ENCODE data around the gene TUBB6.

The TUBB6 gene

DNA sequence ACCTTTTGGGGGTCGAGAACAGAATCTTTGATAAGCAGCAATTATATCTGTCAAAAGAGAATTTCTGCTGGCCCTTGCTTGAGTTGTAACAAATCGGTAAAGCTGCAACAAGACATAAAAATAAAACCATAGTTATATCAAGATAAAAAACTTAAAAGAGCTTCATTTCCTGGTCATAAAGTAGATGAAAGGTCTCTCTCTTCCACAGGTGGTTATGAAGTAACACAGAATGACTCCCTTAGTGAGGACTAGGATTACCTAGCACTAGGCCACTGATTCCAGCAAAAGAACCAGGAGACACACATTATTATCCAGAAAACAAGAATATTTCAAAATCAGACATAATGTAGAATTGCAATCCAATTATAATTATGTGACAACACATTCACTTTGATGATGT, 63.5 kb downstream of the TUBB6 start:
- Histone ChIP-seq H3K36me3 (ENCODE audit: insufficient read depth) (no peaks in the 10 kb centered on the region; the same call in 1 of the 2 replicates), H3K79me2 (ENCODE audit: insufficient read depth, low read depth) (peaks cover 75% of the 10 kb centered on the region), H3K9ac (no peak overlapping the region), H2AFZ (ENCODE audit: low read depth) (no peak overlapping the region), H3K4me2 (no peak overlapping the region), H3K4me1 (ENCODE audit: low read depth, poor library complexity, severe bottlenecking) (peaks cover 20% of the 10 kb centered on the region), H3K27me3 (ENCODE audit: insufficient read depth, low read depth) (no peaks in the 10 kb centered on the region), H3K27ac (no peak overlapping the region), H4K20me1 (ENCODE audit: insufficient read depth) (no peaks in the 10 kb centered on the region; the same call in 1 of the 2 replicates), H3K4me3 (IDR thresholded peaks at IDR 0.05; ENCODE audit: insufficient read depth, low read depth, low read length) (no peak overlapping the region)
- no peak for TF ChIP-seq CTCF (conservative IDR thresholded peaks at IDR 0.05; ENCODE audit: low read depth, low read length)

GRCh38 chr18:12372406-12372805, 64.4 kb downstream of the TUBB6 start:
- Histone ChIP-seq H3K4me1 (ENCODE audit: low read depth, poor library complexity, severe bottlenecking) (peaks cover 20% of the 10 kb centered on the region), H3K36me3 (ENCODE audit: insufficient read depth) (no peaks in the 10 kb centered on the region), H3K4me2 (no peak overlapping the region), H3K27me3 (ENCODE audit: insufficient read depth, low read depth) (no peaks in the 10 kb centered on the region), H3K4me3 (IDR thresholded peaks at IDR 0.05; ENCODE audit: insufficient read depth, low read depth, low read length) (no peak overlapping the region), H2AFZ (ENCODE audit: low read depth) (no peak overlapping the region), H3K79me2 (ENCODE audit: insufficient read depth, low read depth) (peaks cover 75% of the 10 kb centered on the region), H3K9ac (no peak overlapping the region), H3K27ac (no peak overlapping the region), H4K20me1 (ENCODE audit: insufficient read depth) (no peaks in the 10 kb centered on the region; the same call in 1 of the 2 replicates)
- no peak for TF ChIP-seq CTCF (conservative IDR thresholded peaks at IDR 0.05; ENCODE audit: low read depth, low read length)

- Histone ChIP-seq H4K20me1 (ENCODE audit: insufficient read depth) (no peaks in the 10 kb centered on the region; the same call in 1 of the 2 replicates), H3K27ac (no peak overlapping the region)
These were observed 65.2 kb downstream of the TUBB6 start for GRCh38 chr18:12373116-12373770.

GRCh38 chr18:12373771-12374116, 65.7 kb downstream of the TUBB6 start:
- peaks cover 20% of the 10 kb centered on the region for H3K4me1 ChIP-seq (ENCODE audit: low read depth, poor library complexity, severe bottlenecking)
- no peak overlapping the region for H3K4me3 ChIP-seq (IDR thresholded peaks at IDR 0.05; ENCODE audit: insufficient read depth, low read depth, low read length)
- H3K36me3 ChIP-seq (ENCODE audit: insufficient read depth), result no peaks in the 10 kb centered on the region
- H2AFZ ChIP-seq (ENCODE audit: low read depth), result no peak overlapping the region
- no peaks in the 10 kb centered on the region for H3K27me3 ChIP-seq (ENCODE audit: insufficient read depth, low read depth)
- H3K27ac ChIP-seq, result no peak overlapping the region
- H3K4me2 ChIP-seq, result no peak overlapping the region
- H3K79me2 ChIP-seq (ENCODE audit: insufficient read depth, low read depth), result peaks cover 75% of the 10 kb centered on the region
- H3K9ac ChIP-seq, result no peak overlapping the region
- no peak for TF ChIP-seq CTCF (conservative IDR thresholded peaks at IDR 0.05; ENCODE audit: low read depth, low read length)
- H4K20me1 ChIP-seq (ENCODE audit: insufficient read depth), result no peaks in the 10 kb centered on the region; the same call in 1 of the 2 replicates

More at GRCh38 chr18:12373116-12373770, 65.2 kb downstream of the TUBB6 start:
- no peak for TF ChIP-seq CTCF (conservative IDR thresholded peaks at IDR 0.05; ENCODE audit: low read depth, low read length)
- Histone ChIP-seq H3K4me3 (IDR thresholded peaks at IDR 0.05; ENCODE audit: insufficient read depth, low read depth, low read length) (no peak overlapping the region), H3K9ac (no peak overlapping the region), H3K79me2 (ENCODE audit: insufficient read depth, low read depth) (peaks cover 75% of the 10 kb centered on the region), H3K4me2 (no peak overlapping the region), H2AFZ (ENCODE audit: low read depth) (no peak overlapping the region), H3K36me3 (ENCODE audit: insufficient read depth) (no peaks in the 10 kb centered on the region), H3K27me3 (ENCODE audit: insufficient read depth, low read depth) (no peaks in the 10 kb centered on the region), H3K4me1 (ENCODE audit: low read depth, poor library complexity, severe bottlenecking) (peaks cover 20% of the 10 kb centered on the region)
